Activated naive CD4-positive, alpha-beta T cell treated with anti-CD3 and anti-CD28 coated beads, Interleukin-2, amount 50 U/mL, for 24 hours (primary cell): ENCODE data around the gene HJV.

Source experiments
- H3K27ac Mint-ChIP-seq: one replicate; pipeline ENCODE4 v1.8.0; 2021; ENCODE audit warnings: mild to moderate bottlenecking, mixed read lengths
- H3K27me3 Mint-ChIP-seq: one replicate; pipeline ENCODE4 v1.8.0; 2021; ENCODE audit warnings: mixed read lengths
- H3K36me3 Mint-ChIP-seq: one replicate; pipeline ENCODE4 v1.8.0; 2021; ENCODE audit warnings: mixed read lengths
- H3K4me1 Mint-ChIP-seq: one replicate; pipeline ENCODE4 v1.8.0; 2021; ENCODE audit warnings: mixed read lengths
- H3K4me3 Mint-ChIP-seq: one replicate; pipeline ENCODE4 v1.8.0; 2021; ENCODE audit warnings: mild to moderate bottlenecking, mixed read lengths
- H3K9me3 Mint-ChIP-seq: one replicate; pipeline ENCODE4 v1.8.0; 2021; ENCODE audit warnings: mixed read lengths

Gene HJV

GRCh38 chr1:146001709-146002108 lies 19.8 kb downstream of the HJV start:
- no peaks in the 10 kb centered on the region for H3K27me3 Mint-ChIP-seq
- H3K36me3 Mint-ChIP-seq = no peaks in the 10 kb centered on the region
- H3K4me3 Mint-ChIP-seq = peak overlapping the region; percentile 31
- H3K27ac Mint-ChIP-seq = peak overlapping the region; percentile 93
- no peaks in the 10 kb centered on the region for H3K9me3 Mint-ChIP-seq
- peaks cover 80% of the 10 kb centered on the region for H3K4me1 Mint-ChIP-seq

DNA sequence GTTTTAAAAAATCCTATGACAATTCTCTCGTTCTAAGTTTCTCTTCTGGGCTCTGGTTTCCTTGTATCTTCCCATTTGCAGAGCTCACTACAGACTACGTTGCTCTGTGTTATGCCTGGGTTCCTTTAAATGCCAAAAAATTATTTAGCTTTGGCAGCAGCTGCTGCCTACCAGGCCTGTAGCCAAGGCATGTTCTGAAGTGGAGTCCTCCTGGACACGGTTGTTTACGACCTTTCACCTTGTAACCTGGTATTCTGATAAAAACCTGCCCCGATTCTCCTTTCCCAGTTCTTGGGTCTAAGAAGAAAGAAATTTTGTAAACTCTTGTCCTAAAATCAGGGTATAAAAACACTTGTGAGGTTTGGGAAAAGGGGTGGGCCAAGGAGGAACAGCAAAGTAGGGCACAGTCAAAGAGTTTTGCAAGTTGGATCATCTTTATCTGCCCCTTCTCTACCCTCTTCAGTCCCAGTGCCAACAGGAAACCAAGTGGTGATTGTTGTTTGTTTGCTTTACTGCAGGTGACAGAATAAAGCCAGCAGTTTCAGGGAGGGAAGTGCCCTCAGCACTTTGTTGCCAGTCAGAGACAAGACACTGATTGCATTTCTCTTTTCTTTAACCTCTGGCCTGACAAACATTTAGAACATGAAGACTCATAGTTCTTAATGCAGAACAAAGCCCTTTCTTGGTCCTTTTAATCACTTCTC lies 22.1 kb downstream of the HJV start:
- Mint-ChIP-seq H3K4me1 (peaks cover 57% of the 10 kb centered on the region), H3K9me3 (no peaks in the 10 kb centered on the region), H3K27ac (peak overlapping the region; percentile 99), H3K27me3 (no peaks in the 10 kb centered on the region), H3K4me3 (peak overlapping the region; percentile 80), H3K36me3 (peaks cover 7% of the 10 kb centered on the region)

GRCh38 chr1:145997718-145998023 lies 23.9 kb downstream of the HJV start:
- peak overlapping the region; percentile 99 for H3K27ac Mint-ChIP-seq
- no peaks in the 10 kb centered on the region for H3K9me3 Mint-ChIP-seq
- H3K27me3 Mint-ChIP-seq = no peaks in the 10 kb centered on the region
- peak overlapping the region; percentile 91 for H3K4me3 Mint-ChIP-seq
- peaks cover 59% of the 10 kb centered on the region for H3K4me1 Mint-ChIP-seq
- H3K36me3 Mint-ChIP-seq = peaks cover 22% of the 10 kb centered on the region

- Mint-ChIP-seq H3K4me3 (peak overlapping the region; percentile 91), H3K4me1 (peaks cover 63% of the 10 kb centered on the region), H3K27me3 (no peaks in the 10 kb centered on the region), H3K36me3 (peaks cover 26% of the 10 kb centered on the region), H3K27ac (peak overlapping the region; percentile 99), H3K9me3 (no peaks in the 10 kb centered on the region)
These were observed 24.4 kb downstream of the HJV start for GRCh38 chr1:145997016-145997717.

DNA sequence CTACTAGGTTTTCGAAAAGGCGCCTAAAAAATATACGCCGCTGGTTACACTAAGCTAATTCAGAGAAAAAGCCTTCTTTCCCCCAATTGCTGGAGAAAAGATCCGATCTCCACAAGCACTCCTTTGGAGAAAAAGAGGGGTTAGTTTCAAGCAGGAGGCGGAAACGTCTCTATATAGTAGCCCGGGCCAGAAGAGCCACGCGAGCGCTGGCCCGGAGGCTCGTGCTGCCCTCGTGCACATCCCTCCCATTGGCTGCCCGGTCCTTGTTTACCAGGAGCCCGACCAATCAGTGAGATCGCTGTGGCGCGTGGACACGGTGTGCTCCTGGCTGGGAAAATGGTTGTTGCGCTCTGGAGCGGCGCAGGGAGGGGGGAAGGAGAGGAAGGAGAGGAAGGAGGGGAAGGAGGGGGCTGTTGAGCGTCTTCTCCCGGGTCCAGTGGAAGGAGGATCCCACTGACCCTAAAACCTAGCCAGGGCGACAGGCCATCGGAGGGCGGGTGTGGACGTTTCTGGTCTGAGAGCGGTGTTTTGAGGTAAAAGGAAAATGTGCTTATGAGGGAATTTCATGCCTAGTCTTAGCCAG lies 25.0 kb downstream of the HJV start, which contains the start of gene TXNIP:
TSS of gene TXNIP (minus strand) at position 147 of the 583 bp plus-strand sequence. CDS start 313 bp downstream, outside the sequence.
- Mint-ChIP-seq H3K9me3 (no peaks in the 10 kb centered on the region), H3K36me3 (peaks cover 28% of the 10 kb centered on the region)

GRCh38 chr1:145995964-145996432 lies 25.5 kb downstream of the HJV start:
- Mint-ChIP-seq H3K36me3 (peaks cover 28% of the 10 kb centered on the region), H3K27ac (peak overlapping the region; percentile 99), H3K9me3 (no peaks in the 10 kb centered on the region), H3K27me3 (no peaks in the 10 kb centered on the region), H3K4me3 (peak overlapping the region; percentile 91), H3K4me1 (peaks cover 64% of the 10 kb centered on the region)

More for the DNA sequence above, 25.0 kb downstream of the HJV start, which contains the start of gene TXNIP:
- H3K27ac Mint-ChIP-seq = peak within 1 kb of the TSS; percentile 99
- H3K4me1 Mint-ChIP-seq = peaks cover 63% of the 10 kb centered on the region
- peak within 1 kb of the TSS; percentile 91 for H3K4me3 Mint-ChIP-seq
- H3K27me3 Mint-ChIP-seq = no peaks in the 10 kb centered on the region

- Mint-ChIP-seq H3K4me1 (peaks cover 70% of the 10 kb centered on the region), H3K27ac (peak overlapping the region; percentile 99), H3K36me3 (peaks cover 28% of the 10 kb centered on the region), H3K27me3 (no peaks in the 10 kb centered on the region), H3K4me3 (peak overlapping the region; percentile 91), H3K9me3 (no peaks in the 10 kb centered on the region)
These were observed 26.2 kb downstream of the HJV start for GRCh38 chr1:145995148-145995881.

GRCh38 chr1:145994391-145995120 lies 27.0 kb downstream of the HJV start:
- Mint-ChIP-seq H3K4me1 (peaks cover 66% of the 10 kb centered on the region), H3K9me3 (no peaks in the 10 kb centered on the region), H3K4me3 (peak overlapping the region; percentile 91), H3K27ac (peak overlapping the region; percentile 99), H3K27me3 (no peaks in the 10 kb centered on the region), H3K36me3 (peaks cover 28% of the 10 kb centered on the region)

- H3K27ac Mint-ChIP-seq = peak overlapping the region; percentile 99
These were observed 27.7 kb downstream of the HJV start for GRCh38 chr1:145993618-145994390.

GRCh38 chr1:145992958-145993617 lies 28.4 kb downstream of the HJV start:
- H3K4me1 Mint-ChIP-seq = peaks cover 60% of the 10 kb centered on the region
- H3K27me3 Mint-ChIP-seq = no peaks in the 10 kb centered on the region
- no peaks in the 10 kb centered on the region for H3K9me3 Mint-ChIP-seq
- peak overlapping the region; percentile 99 for H3K27ac Mint-ChIP-seq
- peaks cover 28% of the 10 kb centered on the region for H3K36me3 Mint-ChIP-seq
- H3K4me3 Mint-ChIP-seq = peak overlapping the region; percentile 91

More at GRCh38 chr1:145993618-145994390, 27.7 kb downstream of the HJV start:
- H3K9me3 Mint-ChIP-seq = no peaks in the 10 kb centered on the region
- peak overlapping the region; percentile 91 for H3K4me3 Mint-ChIP-seq
- H3K27me3 Mint-ChIP-seq = no peaks in the 10 kb centered on the region
- peaks cover 60% of the 10 kb centered on the region for H3K4me1 Mint-ChIP-seq
- H3K36me3 Mint-ChIP-seq = peaks cover 28% of the 10 kb centered on the region

DNA sequence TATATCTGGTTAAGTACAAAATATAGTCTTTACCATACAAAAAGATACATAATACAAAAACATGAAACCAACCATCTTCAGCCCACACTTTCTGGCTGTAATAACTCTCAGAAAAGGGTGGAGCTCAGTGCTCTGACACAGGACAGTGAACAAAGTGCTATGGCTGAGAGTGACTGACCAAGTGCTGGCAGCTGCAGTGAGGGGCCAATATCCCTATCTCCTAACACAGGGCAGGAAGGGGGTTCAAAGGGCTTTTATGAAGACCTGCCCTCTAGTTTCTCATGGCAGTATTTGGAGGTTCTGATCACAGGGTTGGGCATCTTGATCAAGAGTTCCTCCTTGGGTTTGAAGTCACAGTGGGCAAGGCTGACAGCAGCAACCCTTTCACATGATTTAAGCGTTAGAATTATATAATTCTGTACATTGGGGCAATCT lies 29.0 kb downstream of the HJV start:
- Mint-ChIP-seq H3K4me3 (peak overlapping the region; percentile 91), H3K27me3 (no peaks in the 10 kb centered on the region), H3K4me1 (peaks cover 60% of the 10 kb centered on the region)

GRCh38 chr1:145991735-145992412 lies 29.7 kb downstream of the HJV start:
- Mint-ChIP-seq H3K9me3 (no peaks in the 10 kb centered on the region), H3K27me3 (no peaks in the 10 kb centered on the region), H3K4me3 (peak overlapping the region; percentile 91), H3K36me3 (peaks cover 28% of the 10 kb centered on the region), H3K4me1 (peaks cover 59% of the 10 kb centered on the region), H3K27ac (peak overlapping the region; percentile 88)

More for the DNA sequence above, 29.0 kb downstream of the HJV start:
- H3K9me3 Mint-ChIP-seq = no peaks in the 10 kb centered on the region
- peak overlapping the region; percentile 99 for H3K27ac Mint-ChIP-seq
- peaks cover 28% of the 10 kb centered on the region for H3K36me3 Mint-ChIP-seq

DNA sequence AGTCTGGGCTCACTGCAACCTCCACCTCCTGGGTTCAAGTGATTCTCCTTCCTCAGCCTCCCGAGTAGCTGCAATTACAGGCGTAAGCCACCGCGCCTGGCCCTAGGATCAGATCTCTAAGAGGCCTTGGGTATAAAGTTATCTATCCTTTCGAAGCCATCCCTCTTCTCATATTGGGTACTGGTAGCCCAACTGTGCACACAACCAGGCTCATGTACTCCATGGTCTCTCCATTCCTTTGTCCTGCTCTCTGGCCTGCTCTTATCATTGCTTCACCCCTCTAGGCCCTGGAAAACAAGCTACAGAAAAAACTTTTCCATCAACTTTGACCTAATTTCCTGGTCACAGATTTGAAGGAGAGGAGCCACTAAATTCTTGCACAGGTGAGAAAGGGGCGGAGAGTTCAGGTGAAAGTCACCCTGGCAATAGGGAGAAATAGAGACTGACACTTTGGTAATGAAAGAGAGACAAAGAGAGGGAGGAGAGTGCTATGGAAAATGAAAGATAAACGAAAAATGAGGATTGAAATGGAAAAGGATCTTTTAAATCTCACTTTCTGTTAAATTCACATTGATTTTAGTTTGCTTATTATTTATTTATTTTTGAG lies 31.2 kb downstream of the HJV start:
- Mint-ChIP-seq H3K36me3 (peaks cover 26% of the 10 kb centered on the region), H3K27ac (peak overlapping the region; percentile 92), H3K9me3 (no peaks in the 10 kb centered on the region), H3K4me1 (peaks cover 59% of the 10 kb centered on the region), H3K4me3 (no peak overlapping the region), H3K27me3 (no peaks in the 10 kb centered on the region)
